SK-N-SH treated with all-trans-retinoic acid at 6 μM for 48 hours (cell line): Measurements from ENCODE around the gene RPL21.
"Not testable (repeated sequence)": the region's sequence is repeated elsewhere in the genome, so short reads cannot be mapped to it uniquely, and the experiment has no call there.

Experiments
- ATAC-seq: fragments of 200-7000 bp; cut with Tn5 transposase; 3 replicates; pipeline ENCODE4 v1.9.1; 2020; ENCODE audit warnings: mild to moderate bottlenecking, moderate library complexity
- CSDC2 ChIP-seq: fragments of 250-450 bp; sonication (Bioruptor Pico); IDR thresholded peaks from 2 replicates; pipeline ENCODE4 v1.5.0; 2020; ENCODE audit warnings: mild to moderate bottlenecking, moderate library complexity
- CSRNP3 ChIP-seq: fragments of 250-450 bp; sonication (Bioruptor Pico); IDR thresholded peaks from 2 replicates; pipeline ENCODE4 v1.5.1; 2021; ENCODE audit warnings: mild to moderate bottlenecking, moderate library complexity
- ESRRG ChIP-seq: fragments of 250-450 bp; sonication (Bioruptor Pico); IDR thresholded peaks from 2 replicates; pipeline ENCODE4 v1.6.1; 2021; ENCODE audit warnings: mild to moderate bottlenecking
- ISL1 ChIP-seq: fragments of 250-450 bp; sonication (Bioruptor Pico); IDR thresholded peaks from 2 replicates; pipeline ENCODE4 v2.1.2; 2022; ENCODE audit warnings: mild to moderate bottlenecking, moderate library complexity
- OSR1 ChIP-seq: fragments of 250-450 bp; sonication (Bioruptor Pico); IDR thresholded peaks from 2 replicates; pipeline ENCODE4 v1.8.0; 2022; ENCODE audit warnings: moderate library complexity, mild to moderate bottlenecking, inconsistent platforms
- POU6F1 ChIP-seq: fragments of 250-450 bp; sonication (Bioruptor Pico); IDR thresholded peaks from 2 replicates; pipeline ENCODE4 v1.8.0; 2021; ENCODE audit warnings: low read depth, mild to moderate bottlenecking, moderate library complexity, borderline replicate concordance
- PPARA ChIP-seq: fragments of 250-450 bp; sonication (Bioruptor Pico); IDR thresholded peaks from 2 replicates; pipeline ENCODE4 v1.5.0; 2020; ENCODE audit warnings: mild to moderate bottlenecking, borderline replicate concordance
- RARB ChIP-seq: fragments of 250-450 bp; sonication (Bioruptor Pico); IDR thresholded peaks from 2 replicates; pipeline ENCODE4 v1.8.0; 2021; ENCODE audit warnings: mild to moderate bottlenecking, moderate library complexity
- SNAI2 ChIP-seq: fragments of 250-450 bp; sonication (Bioruptor Pico); IDR thresholded peaks from 2 replicates; pipeline ENCODE4 v1.5.0; 2020; ENCODE audit warnings: mild to moderate bottlenecking, moderate library complexity
- TOX ChIP-seq: fragments of 250-450 bp; sonication (Bioruptor Pico); IDR thresholded peaks from 2 replicates; pipeline ENCODE4 v1.8.0; 2021; ENCODE audit warnings: mild to moderate bottlenecking, moderate library complexity, borderline replicate concordance
- TSHZ2 ChIP-seq: fragments of 250-450 bp; sonication (Bioruptor Pico); IDR thresholded peaks from 2 replicates; pipeline ENCODE4 v1.5.0; 2020; ENCODE audit warnings: mild to moderate bottlenecking, moderate library complexity
- ZC3H10 ChIP-seq: fragments of 250-450 bp; sonication (Bioruptor Pico); IDR thresholded peaks from 2 replicates; pipeline ENCODE4 v1.5.1; 2021; ENCODE audit warnings: mild to moderate bottlenecking, moderate library complexity
- ZFP3 ChIP-seq: fragments of 250-450 bp; sonication (Bioruptor Pico); IDR thresholded peaks from 2 replicates; pipeline ENCODE4 v1.5.0; 2020; ENCODE audit warnings: mild to moderate bottlenecking, moderate library complexity
- ZFP30 ChIP-seq: fragments of 450-650 bp; formaldehyde crosslinking; IDR thresholded peaks from 2 replicates; pipeline ENCODE4 v1.5.0; 2022; ENCODE audit warnings: mild to moderate bottlenecking, moderate library complexity
- ZNF565 ChIP-seq: fragments of 450-650 bp; formaldehyde crosslinking; conservative IDR thresholded peaks from 2 replicates; pipeline ENCODE4 v1.5.0; 2020; ENCODE audit warnings: low read depth, mild to moderate bottlenecking, moderate library complexity
- ZNF70 ChIP-seq: fragments of 450-650 bp; formaldehyde crosslinking; IDR thresholded peaks from 2 replicates; pipeline ENCODE4 v1.5.0; 2020; ENCODE audit warnings: mild to moderate bottlenecking, moderate library complexity
- ZNF8 ChIP-seq: fragments of 450-650 bp; formaldehyde crosslinking; IDR thresholded peaks from 2 replicates; pipeline ENCODE4 v1.5.0; 2020; ENCODE audit warnings: mild to moderate bottlenecking, moderate library complexity

Gene RPL21

GRCh38 chr13:27295660-27296059 is 44.3 kb downstream of the RPL21 start (continued):
- no peak for TF ChIP-seq TSHZ2 (CRISPR knock-in tag)

GRCh38 chr13:27296496-27296895 is 45.1 kb downstream of the RPL21 start:
- TF ChIP-seq OSR1 (no peak), RARB (CRISPR knock-in tag) (no peak), ZFP3 (no peak), TSHZ2 (CRISPR knock-in tag) (no peak), SNAI2 (CRISPR knock-in tag) (no peak), ZC3H10 (CRISPR knock-in tag) (no peak), ZFP30 (CRISPR knock-in tag) (no peak), CSDC2 (CRISPR knock-in tag) (no peak)
- no peak for ATAC-seq

DNA sequence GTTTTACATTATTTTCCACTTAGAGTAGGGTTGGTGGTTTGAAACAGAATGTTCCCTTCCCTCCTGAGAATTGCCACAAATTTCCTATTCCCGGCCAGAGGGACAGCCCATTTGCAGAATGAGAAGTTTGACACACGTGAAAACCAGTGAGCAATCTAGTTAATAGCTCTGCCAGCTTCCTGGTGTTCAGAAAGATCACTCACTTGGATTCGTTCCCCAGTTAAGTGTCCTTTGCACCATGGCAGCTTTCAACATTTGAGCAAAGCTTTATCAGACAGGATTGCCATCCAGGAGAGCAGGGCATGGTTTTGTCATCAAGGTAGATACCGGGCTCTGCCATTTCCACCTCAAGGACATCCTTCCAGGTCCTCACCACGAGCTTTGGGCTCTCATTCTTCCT is 47.5 kb downstream of the RPL21 start:
- ATAC-seq = no peak
- TF ChIP-seq ISL1 = no peak
- TF ChIP-seq TOX = no peak
- no peak for TF ChIP-seq ZNF8 (CRISPR knock-in tag)
- TF ChIP-seq POU6F1 = no peak
- TF ChIP-seq ESRRG (CRISPR knock-in tag) = no peak
- TF ChIP-seq PPARA = no peak
- TF ChIP-seq ZFP30 (CRISPR knock-in tag) = no peak

- not testable (repeated sequence) for ATAC-seq
These were observed 49.0 kb downstream of the RPL21 start for GRCh38 chr13:27300406-27300805.

DNA sequence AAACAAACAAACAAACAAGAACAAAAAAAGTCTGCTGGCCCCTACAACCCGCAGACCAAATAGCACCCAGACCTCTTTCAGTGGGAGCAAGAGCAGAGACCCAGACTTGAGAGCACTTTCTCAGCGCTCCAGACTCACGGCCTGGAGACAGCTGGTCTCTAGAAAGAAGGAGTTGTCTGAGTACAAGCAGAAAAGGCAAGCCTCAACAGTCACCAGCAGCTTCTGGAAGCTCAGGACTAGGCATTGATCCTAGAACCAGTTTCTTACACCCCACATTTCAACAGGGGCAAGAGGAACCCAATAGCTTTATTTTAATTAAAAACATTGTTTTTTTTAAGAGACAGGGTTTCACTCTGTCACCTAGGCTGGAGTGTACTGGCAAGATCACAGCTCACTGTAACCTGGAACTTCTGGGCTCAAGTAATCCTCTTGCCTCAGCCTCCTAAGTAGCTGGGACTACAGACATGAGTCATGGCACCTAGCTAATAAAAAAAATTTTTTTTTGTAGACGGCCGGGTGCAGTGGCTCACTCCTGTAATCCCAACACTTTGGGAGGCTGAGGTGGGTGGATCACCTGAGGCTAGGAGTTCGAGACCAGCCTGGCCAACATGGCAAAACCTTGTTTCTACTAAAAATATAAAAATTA is 49.7 kb downstream of the RPL21 start:
- ATAC-seq = no peak
- TF ChIP-seq ZNF8 (CRISPR knock-in tag) = no peak
- TF ChIP-seq OSR1 = no peak
- TF ChIP-seq SNAI2 (CRISPR knock-in tag) = no peak
- no peak for TF ChIP-seq ZNF565
- no peak for TF ChIP-seq PPARA
- TF ChIP-seq ZFP30 (CRISPR knock-in tag) = no peak
- TF ChIP-seq ZNF70 (CRISPR knock-in tag) = no peak
- TF ChIP-seq POU6F1 = no peak
- no peak for TF ChIP-seq CSDC2 (CRISPR knock-in tag)
- TF ChIP-seq ZFP3 = no peak
- no peak for TF ChIP-seq ISL1
- TF ChIP-seq CSRNP3 (CRISPR knock-in tag) = no peak
- no peak for TF ChIP-seq ESRRG (CRISPR knock-in tag)
- TF ChIP-seq TOX = no peak
- TF ChIP-seq RARB (CRISPR knock-in tag) = no peak
- no peak for TF ChIP-seq ZC3H10 (CRISPR knock-in tag)
